Suprapubic skin (tissue), 4 donors: Measurements from ENCODE around the gene SMPD3.

Source experiments
- CTCF ChIP-seq, 2 donors: fragments of 200-600 bp in 1 of 2; fragments of 450-650 bp in 1 of 2; sonication (generic) in 1 of 2; IDR thresholded peaks; one replicate each; pipeline ENCODE4 v1.5.1; 2016 to 2019; ENCODE audit warnings: antibody characterized with exemption in 2 of 2, mild to moderate bottlenecking in 1 of 2, moderate library complexity in 1 of 2
- EP300 ChIP-seq: sonication (generic); formaldehyde crosslinking; IDR thresholded peaks from one replicate; pipeline ENCODE4 v1.6.1; 2017; ENCODE audit warnings: antibody characterized with exemption
- POLR2A ChIP-seq, 2 donors: fragments of 450-650 bp; IDR thresholded peaks; one replicate each; pipeline ENCODE4 v1.6.1; 2017; ENCODE audit warnings: antibody characterized with exemption in 2 of 2, mild to moderate bottlenecking in 2 of 2, moderate library complexity in 2 of 2
- POLR2AphosphoS5 ChIP-seq, 3 donors: sonication (generic); formaldehyde crosslinking; IDR thresholded peaks; one replicate each; pipeline ENCODE4 v1.6.1; 2017; ENCODE audit warnings: antibody characterized with exemption in 3 of 3

GRCh38 chr16:68386628-68387027, 61.7 kb downstream of the SMPD3 start:
- TF ChIP-seq CTCF (IDR thresholded peaks at IDR 0.05) (no peak), POLR2A (IDR thresholded peaks at IDR 0.05) (no peak), POLR2AphosphoS5 (IDR thresholded peaks at IDR 0.05) (no peak), EP300 (no peak)
